ENCODE measurements around the gene ITPRIPL2.

The ITPRIPL2 gene

GRCh38 chr16:19123535-19124178, 9.9 kb downstream of the ITPRIPL2 start:
- in situ Hi-C loops (cut with HindIII; ENCODE audit: low sequenced_read_pairs): no loop called here

GRCh38 chr16:19126300-19126699, 12.5 kb downstream of the ITPRIPL2 start:
- no peak for TF ChIP-seq CTCF (IDR thresholded peaks at IDR 0.05; ENCODE audit: low read depth, low read length)
- no peak overlapping the region for H3K4me3 ChIP-seq (ENCODE audit: low read depth, low read length)
- DNase-seq (ENCODE audit: low read depth, low spot score): no peak
- in situ Hi-C loops (cut with HindIII; ENCODE audit: low sequenced_read_pairs): no loop called here

More at GRCh38 chr16:19123535-19124178, 9.9 kb downstream of the ITPRIPL2 start:
- H3K4me3 ChIP-seq (ENCODE audit: low read depth, low read length): no peak overlapping the region
- no peak for TF ChIP-seq CTCF (IDR thresholded peaks at IDR 0.05; ENCODE audit: low read depth, low read length)
- no peak for DNase-seq (ENCODE audit: low read depth, low spot score)

- in situ Hi-C loops (cut with HindIII; ENCODE audit: low sequenced_read_pairs): no loop called here
- DNase-seq (ENCODE audit: low read depth, low spot score): no peak
- H3K4me3 ChIP-seq (ENCODE audit: low read depth, low read length): no peak overlapping the region
- TF ChIP-seq CTCF (IDR thresholded peaks at IDR 0.05; ENCODE audit: low read depth, low read length): no peak
Measured at GRCh38 chr16:19127205-19127604, 13.4 kb downstream of the ITPRIPL2 start.

- in situ Hi-C loops (cut with HindIII; ENCODE audit: low sequenced_read_pairs): no loop called here
- DNase-seq (ENCODE audit: low read depth, low spot score): no peak
- H3K4me3 ChIP-seq (ENCODE audit: low read depth, low read length): no peak overlapping the region
- no peak for TF ChIP-seq CTCF (IDR thresholded peaks at IDR 0.05; ENCODE audit: low read depth, low read length)
Measured at GRCh38 chr16:19127674-19128131, 13.9 kb downstream of the ITPRIPL2 start.

- in situ Hi-C loops (cut with HindIII; ENCODE audit: low sequenced_read_pairs): no loop called here
- TF ChIP-seq CTCF (IDR thresholded peaks at IDR 0.05; ENCODE audit: low read depth, low read length): no peak
- H3K4me3 ChIP-seq (ENCODE audit: low read depth, low read length): no peak overlapping the region
- no peak for DNase-seq (ENCODE audit: low read depth, low spot score)
Measured at GRCh38 chr16:19128454-19129200, 14.9 kb downstream of the ITPRIPL2 start.

GRCh38 chr16:19130385-19130784, 16.6 kb downstream of the ITPRIPL2 start:
- no peak for TF ChIP-seq CTCF (IDR thresholded peaks at IDR 0.05; ENCODE audit: low read depth, low read length)
- in situ Hi-C loops (cut with HindIII; ENCODE audit: low sequenced_read_pairs): no loop called here
- no peak overlapping the region for H3K4me3 ChIP-seq (ENCODE audit: low read depth, low read length)
- no peak for DNase-seq (ENCODE audit: low read depth, low spot score)
